Left kidney (tissue), 1 donor: ENCODE measurements around the gene LUC7L3. TPM values are rescaled to one million over a fixed set of nuclear protein-coding genes. Genes with fewer than 3 reads are reported as not detected.

Experiments used
- polyA plus RNA-seq: library from polyadenylated mRNA; unstranded; fragments of 120-200 nt; gene quantifications from one replicate; pipeline ENCODE4 v1.2.1, GENCODE V29; 2013; ENCODE audit not compliant: insufficient read length

The LUC7L3 gene
- polyA plus RNA-seq, 1 donor, result 817 TPM

Other genes starting within 250 kb of the LUC7L3 start
- gene RSAD1, start 240.7 kb upstream of the LUC7L3 start, polyA plus RNA-seq, result 57.6 TPM
- 3.0 TPM for gene MYCBPAP, start 211.2 kb upstream of the LUC7L3 start, polyA plus RNA-seq
- gene EPN3, start 186.9 kb upstream of the LUC7L3 start, polyA plus RNA-seq, result 9.5 TPM
- 34.9 TPM for gene SPATA20, start 172.4 kb upstream of the LUC7L3 start, polyA plus RNA-seq
- 7.9 TPM for gene CACNA1G, start 158.9 kb upstream of the LUC7L3 start, polyA plus RNA-seq
- 11.8 TPM for gene ABCC3, start 84.7 kb upstream of the LUC7L3 start, polyA plus RNA-seq
- gene ANKRD40, start 11.7 kb upstream of the LUC7L3 start, polyA plus RNA-seq, result 49.9 TPM
- gene ANKRD40CL, start 47.9 kb downstream of the LUC7L3 start, polyA plus RNA-seq, result 0.48 TPM
- gene WFIKKN2, start 116.0 kb downstream of the LUC7L3 start, polyA plus RNA-seq, result 0.71 TPM
- gene TOB1, start 146.8 kb downstream of the LUC7L3 start, polyA plus RNA-seq, result 38.6 TPM